Ramos (cell line): ENCODE measurements around the gene SYTL5.

Experiments used
- in situ Hi-C: fragments of 300-500 bp; cut with MboI; formaldehyde crosslinking; loops from one replicate; pipeline ENCODE4 v1.14.3; 2022; ENCODE audit warnings: low sequenced_read_pairs; ENCODE audit not compliant: unreplicated experiment

SYTL5 gene

GRCh38 chrX:38086451-38087215, 80.3 kb downstream of the SYTL5 start:
- in situ Hi-C loops, result no loop called here

- in situ Hi-C loops, result no loop called here
These were observed 81.2 kb downstream of the SYTL5 start for GRCh38 chrX:38087594-38087993.

GRCh38 chrX:38089173-38089982, 83.0 kb downstream of the SYTL5 start:
- in situ Hi-C loops, result no loop called here

GRCh38 chrX:38095971-38096529, 89.7 kb downstream of the SYTL5 start:
- in situ Hi-C loops, result no loop called here

GRCh38 chrX:38099688-38100087, 93.3 kb downstream of the SYTL5 start:
- in situ Hi-C loops, result no loop called here

GRCh38 chrX:38102240-38102639, 95.9 kb downstream of the SYTL5 start:
- in situ Hi-C loops, result no loop called here

- in situ Hi-C loops, result no loop called here
These were observed 96.5 kb downstream of the SYTL5 start for GRCh38 chrX:38102875-38103274.

- in situ Hi-C loops, result no loop called here
These were observed 97.8 kb downstream of the SYTL5 start for GRCh38 chrX:38103857-38104812.

GRCh38 chrX:38105216-38105725, 98.9 kb downstream of the SYTL5 start:
- in situ Hi-C loops, result no loop called here

- in situ Hi-C loops, result no loop called here
These were observed 100.8 kb downstream of the SYTL5 start for GRCh38 chrX:38106991-38107655.

- in situ Hi-C loops, result no loop called here
These were observed 102.0 kb downstream of the SYTL5 start for GRCh38 chrX:38108364-38108763.

- in situ Hi-C loops, result no loop called here
These were observed 102.9 kb downstream of the SYTL5 start for GRCh38 chrX:38109042-38109898.

- in situ Hi-C loops, result no loop called here
These were observed 103.9 kb downstream of the SYTL5 start for GRCh38 chrX:38110231-38110630.

- in situ Hi-C loops, result no loop called here
These were observed 104.8 kb downstream of the SYTL5 start for GRCh38 chrX:38111196-38111595.

GRCh38 chrX:38112566-38112965, 106.2 kb downstream of the SYTL5 start:
- in situ Hi-C loops, result no loop called here

GRCh38 chrX:38116706-38117105, 110.4 kb downstream of the SYTL5 start:
- in situ Hi-C loops, result no loop called here

- in situ Hi-C loops, result no loop called here
These were observed 111.1 kb downstream of the SYTL5 start for GRCh38 chrX:38117485-38117884.

GRCh38 chrX:38124000-38124399, 117.6 kb downstream of the SYTL5 start:
- in situ Hi-C loops, result no loop called here

GRCh38 chrX:38126179-38126578, 119.8 kb downstream of the SYTL5 start:
- in situ Hi-C loops, result no loop called here
